Measurements from ENCODE around the gene SENP8. TPM values are rescaled to one million over a fixed set of nuclear protein-coding genes. Genes with fewer than 3 reads are reported as not detected.
"Not testable (repeated sequence)": the region's sequence is repeated elsewhere in the genome, so short reads cannot be mapped to it uniquely, and the experiment has no call there.

Gene SENP8
- total RNA-seq = 1 to 10 TPM; 3.0 TPM

- POLR2A ChIA-PET = interaction anchor here (0.6 to 1.0 kb wide), 3 partner anchors 69 to 913 kb away, joined by 3 to 5 read pairs (median 3); partner anchors contain the start of gene PKM
- CTCF ChIA-PET = no interaction called here
Measured at GRCh38 chr15:72118017-72118978, at the start of gene SENP8, which contains the start of gene MYO9A. SENP8 (plus strand) TSS chr15:72118403; CDS start chr15:72139624, 21,221 bp downstream. MYO9A (minus strand) TSS chr15:72118150; CDS start chr15:72046563, 71,587 bp downstream.

DNA sequence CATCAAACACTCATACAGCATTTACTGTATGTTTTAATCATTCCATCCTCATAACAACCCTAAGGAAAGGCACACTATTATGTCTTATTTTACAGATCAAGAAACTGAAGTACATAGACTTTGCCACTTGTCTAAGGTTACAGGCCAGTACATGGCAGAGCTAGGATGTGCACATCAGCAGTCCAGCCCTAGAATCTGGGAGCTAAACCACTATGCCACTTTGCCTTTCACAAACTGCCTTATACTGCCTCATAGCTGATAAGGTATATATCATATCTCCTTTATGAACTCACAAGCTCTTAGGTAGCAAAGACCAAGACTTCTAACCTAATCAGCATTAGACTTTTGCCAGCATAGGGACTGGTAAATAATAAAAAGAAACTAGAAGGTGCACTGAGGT lies 49.3 kb upstream of the SENP8 start:
- POLR2A ChIA-PET = no interaction called here
- CTCF ChIA-PET = no interaction called here

DNA sequence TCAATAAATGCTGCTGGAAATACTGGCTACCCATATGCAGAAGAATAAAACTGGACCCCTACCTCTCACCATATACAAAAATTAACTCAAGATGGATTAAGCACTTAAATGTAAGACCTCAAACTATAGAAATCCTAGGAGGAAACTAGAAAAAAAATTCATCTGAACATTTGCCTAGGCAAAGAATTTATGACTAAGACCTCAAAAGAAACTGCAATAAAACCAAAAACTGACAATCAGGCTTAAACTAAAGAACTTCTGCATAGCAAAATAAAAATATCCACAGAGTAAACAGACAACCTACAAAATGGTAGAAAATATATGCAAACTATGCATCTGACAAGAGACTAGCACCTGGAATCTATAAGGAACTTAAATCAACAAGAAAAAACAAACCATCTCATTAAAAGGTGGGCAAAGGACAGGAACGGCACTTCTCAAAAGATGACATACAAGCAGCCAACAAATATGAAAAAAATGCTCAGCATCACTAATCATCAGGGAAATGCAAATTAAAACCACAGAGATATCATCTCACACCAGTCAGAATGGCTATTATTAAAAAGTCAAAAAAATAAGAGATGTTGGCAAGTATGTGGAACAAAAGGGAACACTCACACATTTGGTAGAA lies 47.3 kb upstream of the SENP8 start:
- ChIA-PET CTCF (no interaction called here), POLR2A (no interaction called here)

DNA sequence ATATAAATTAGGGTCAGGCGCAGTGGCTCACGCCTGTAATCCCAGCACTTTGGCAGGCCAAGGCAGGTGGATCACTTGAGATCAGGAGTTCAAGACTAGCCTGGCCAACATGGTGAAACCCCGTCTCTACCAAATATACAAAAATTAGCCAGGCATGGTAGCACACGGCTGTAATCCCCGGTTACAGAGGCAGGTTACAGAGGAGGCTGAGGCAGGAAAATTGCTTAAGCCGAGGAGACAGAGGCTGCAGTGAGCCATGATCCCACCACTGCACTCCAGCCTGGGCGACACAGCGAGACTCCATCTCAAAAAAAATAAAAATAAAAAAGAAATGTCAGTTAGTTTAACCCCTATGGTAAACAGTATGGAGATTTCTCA lies 46.8 kb upstream of the SENP8 start:
- CTCF ChIA-PET, POLR2A ChIA-PET: not testable (repeated sequence)

- ChIA-PET CTCF (no interaction called here), POLR2A (no interaction called here)
Measured at GRCh38 chr15:72074335-72075060, 43.7 kb upstream of the SENP8 start.

DNA sequence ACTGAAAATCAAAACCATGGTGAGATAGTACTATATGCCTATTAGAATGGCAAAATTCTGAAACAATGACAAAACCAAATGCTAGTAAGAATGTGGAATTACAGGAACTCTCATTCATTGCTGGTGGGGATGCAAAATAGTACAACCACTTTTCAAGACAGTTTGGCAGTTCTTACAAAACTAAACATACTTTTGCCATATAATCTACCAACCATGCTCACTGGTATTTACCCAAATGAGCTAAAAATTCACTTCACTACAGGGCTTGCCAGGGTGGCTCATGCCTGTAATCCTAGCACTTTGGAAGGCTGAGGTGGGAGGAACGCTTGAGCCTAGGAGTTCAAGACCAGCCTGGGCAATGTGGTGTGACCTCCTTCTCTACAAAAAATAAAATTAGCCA lies 40.3 kb upstream of the SENP8 start:
- POLR2A ChIA-PET = no interaction called here
- CTCF ChIA-PET = no interaction called here

DNA sequence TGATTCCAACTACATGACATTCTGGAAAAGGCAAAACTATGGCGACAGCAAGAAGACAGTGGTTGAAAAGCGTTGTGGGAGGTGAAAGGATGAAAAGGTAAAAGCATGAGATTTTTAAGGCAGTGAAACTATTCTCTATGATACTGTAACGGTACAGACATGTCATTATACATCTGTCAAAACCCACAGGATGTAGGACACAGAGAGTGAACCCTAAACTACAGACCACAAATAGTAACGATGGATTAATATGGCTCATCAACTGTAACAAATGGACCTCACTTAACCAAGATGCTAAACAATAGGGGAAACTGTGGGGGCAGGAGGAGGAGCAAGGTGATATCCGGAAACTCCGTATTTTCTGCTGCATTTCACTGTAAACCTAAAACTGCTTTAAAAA lies 39.3 kb upstream of the SENP8 start:
- ChIA-PET POLR2A (no interaction called here), CTCF (no interaction called here)

DNA sequence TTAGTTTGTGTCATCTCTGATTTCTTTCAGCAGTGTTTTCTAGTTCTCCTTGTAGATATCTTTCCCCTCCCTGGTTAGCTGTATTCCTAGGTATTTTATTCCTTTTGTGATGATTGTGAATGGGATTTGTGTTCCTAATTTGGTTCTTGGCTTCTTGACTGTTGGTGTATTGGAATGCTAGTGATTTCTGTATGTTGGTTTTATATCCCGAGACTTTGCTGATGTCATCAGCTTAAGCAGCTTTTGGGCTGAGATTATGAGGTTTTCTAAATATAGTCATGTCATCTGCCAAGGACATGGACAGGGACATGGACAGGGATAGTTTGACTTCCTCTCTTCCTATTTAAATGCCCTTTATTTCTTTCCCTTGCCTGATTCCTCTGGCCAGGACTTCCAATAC lies 36.0 kb upstream of the SENP8 start:
- ChIA-PET POLR2A (no interaction called here), CTCF (no interaction called here)

- CTCF ChIA-PET = no interaction called here
- POLR2A ChIA-PET = no interaction called here
Measured at GRCh38 chr15:72086010-72086697, 32.0 kb upstream of the SENP8 start.

- ChIA-PET POLR2A (no interaction called here), CTCF (no interaction called here)
Measured at GRCh38 chr15:72086920-72087648, 31.1 kb upstream of the SENP8 start.

DNA sequence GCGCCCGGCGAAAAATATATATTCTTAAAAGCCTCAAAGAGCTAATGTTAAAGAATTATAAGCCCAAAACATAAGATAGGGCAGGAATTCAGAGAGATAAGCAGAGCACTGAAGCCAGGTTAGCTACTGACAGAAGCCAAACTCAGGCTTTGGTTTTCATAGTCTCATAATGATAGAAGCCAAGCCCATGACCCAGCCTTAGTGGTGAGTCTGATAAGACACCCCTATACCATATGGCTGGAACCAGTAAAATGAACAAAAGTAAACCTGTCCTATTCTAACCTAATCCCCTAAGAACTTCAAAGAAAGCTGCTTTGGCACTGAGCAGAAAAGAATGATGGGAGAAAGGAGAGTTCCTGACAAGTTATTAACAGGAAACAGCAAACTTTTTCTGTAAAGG lies 26.2 kb upstream of the SENP8 start:
- POLR2A ChIA-PET = no interaction called here
- CTCF ChIA-PET = no interaction called here

DNA sequence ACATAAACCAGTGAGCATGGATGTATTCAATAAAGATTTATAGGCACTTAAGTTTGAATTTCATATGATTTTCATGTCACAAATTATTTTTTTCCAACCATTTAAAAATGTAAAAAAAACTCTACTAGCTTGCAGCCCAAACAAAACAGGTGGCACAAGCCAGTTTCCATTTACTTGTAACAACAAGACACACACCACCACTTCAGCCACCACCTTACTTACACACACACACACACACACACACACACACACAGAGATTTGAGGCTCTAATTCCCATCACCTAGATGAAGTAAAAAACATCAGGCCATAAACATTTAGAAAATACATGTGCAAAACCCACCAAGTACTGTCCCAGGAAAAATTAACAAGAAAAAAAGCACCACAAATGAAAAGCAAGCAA lies 25.5 kb upstream of the SENP8 start:
- POLR2A ChIA-PET = no interaction called here
- CTCF ChIA-PET = no interaction called here

DNA sequence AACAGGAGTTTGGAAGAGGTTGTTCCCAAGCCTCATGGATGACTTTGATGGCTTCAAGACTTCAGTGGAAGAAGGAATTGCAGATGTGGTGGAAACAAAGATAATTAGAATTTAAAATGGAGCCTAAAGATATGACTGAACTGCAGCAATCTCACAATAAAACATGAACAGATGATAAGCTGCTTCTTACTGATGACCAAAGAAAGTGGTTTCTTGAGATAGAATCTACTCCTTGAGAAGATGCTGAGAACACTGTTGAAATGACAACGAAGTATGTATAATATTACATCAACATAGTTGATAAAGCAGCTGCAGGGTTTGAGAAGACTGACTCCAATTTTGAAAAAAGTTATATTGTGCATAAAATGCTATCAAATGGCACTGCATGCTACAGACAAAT lies 21.4 kb upstream of the SENP8 start:
- ChIA-PET CTCF (no interaction called here), POLR2A (no interaction called here)

- CTCF ChIA-PET = no interaction called here
- POLR2A ChIA-PET = no interaction called here
Measured at GRCh38 chr15:72098040-72098439, 20.2 kb upstream of the SENP8 start.

DNA sequence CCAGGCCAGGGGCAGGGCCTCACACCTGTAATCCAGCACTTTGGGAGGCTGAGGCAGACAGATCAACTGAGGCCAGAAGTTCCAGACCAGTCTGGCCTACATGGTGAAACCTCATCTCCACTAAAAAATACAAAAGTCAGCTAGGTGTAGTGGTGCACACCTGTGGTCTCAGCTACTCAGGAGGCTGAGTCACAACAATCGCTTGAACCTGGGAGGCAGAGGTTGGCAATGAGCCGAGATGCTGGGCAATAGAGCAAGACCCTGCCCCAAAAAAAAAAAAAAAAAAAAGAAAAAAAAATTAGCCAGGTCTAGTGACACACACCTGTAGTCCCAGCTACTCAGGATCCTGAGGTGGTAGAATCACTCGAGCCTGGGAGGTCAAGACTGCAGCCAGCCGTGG lies 19.0 kb upstream of the SENP8 start:
- CTCF ChIA-PET = no interaction called here
- POLR2A ChIA-PET = no interaction called here

- CTCF ChIA-PET = interaction anchor here (0.6 kb wide), 1 partner anchor 410 kb away, joined by 3 read pairs; no protein-coding TSS in a partner anchor
- POLR2A ChIA-PET = not testable (repeated sequence)
Measured at GRCh38 chr15:72100551-72100950, 17.7 kb upstream of the SENP8 start.

GRCh38 chr15:72105111-72105510 lies 13.1 kb upstream of the SENP8 start:
- POLR2A ChIA-PET = no interaction called here
- CTCF ChIA-PET = no interaction called here

- CTCF ChIA-PET = no interaction called here
- POLR2A ChIA-PET = no interaction called here
Measured at GRCh38 chr15:72106068-72106467, 12.1 kb upstream of the SENP8 start.

GRCh38 chr15:72110355-72110754 lies 7.8 kb upstream of the SENP8 start:
- POLR2A ChIA-PET = no interaction called here
- CTCF ChIA-PET = interaction anchor here (0.6 kb wide), 1 partner anchor 356 kb away, joined by 3 read pairs; no protein-coding TSS in a partner anchor

GRCh38 chr15:72112116-72112515 lies 6.1 kb upstream of the SENP8 start:
- ChIA-PET POLR2A (no interaction called here), CTCF (no interaction called here)

Data from activated CD8-positive, alpha-beta memory T cell treated with anti-CD3 and anti-CD28 coated beads for 36 hours (primary cell).